Adipose tissue (tissue), 3 donors: ENCODE results near the gene DISP3. TPM values are rescaled to one million over a fixed set of nuclear protein-coding genes. Genes with fewer than 3 reads are reported as not detected.

Source experiments
- H3K27ac ChIP-seq: one replicate; pipeline ENCODE4 v1.5.1; 2013; ENCODE audit warnings: low read depth, low read length
- WGBS, 3 donors: extraction: QIAGEN DNeasy Blood & Tissue Kit; methylation state at CpG; one replicate each; pipeline ENCODE4 v1.1.7; 2013; 5-methylcytosine and 5-hydroxymethylcytosine counted together
- polyA plus RNA-seq, 3 donors: library from polyadenylated mRNA; stranded (reverse); fragments of 200-250 nt; gene quantifications; one replicate each; pipeline ENCODE4 v1.2.3, GENCODE V29; 2013
- donor health status: healthy with polysubstance abuse.
- donor health status: Bipolar disorder and iron deficiency.
- donor health status: healthy.

DISP3 gene
- polyA plus RNA-seq, 3 donors, result 0.01 to 0.12 TPM; not detected in 1

DNA sequence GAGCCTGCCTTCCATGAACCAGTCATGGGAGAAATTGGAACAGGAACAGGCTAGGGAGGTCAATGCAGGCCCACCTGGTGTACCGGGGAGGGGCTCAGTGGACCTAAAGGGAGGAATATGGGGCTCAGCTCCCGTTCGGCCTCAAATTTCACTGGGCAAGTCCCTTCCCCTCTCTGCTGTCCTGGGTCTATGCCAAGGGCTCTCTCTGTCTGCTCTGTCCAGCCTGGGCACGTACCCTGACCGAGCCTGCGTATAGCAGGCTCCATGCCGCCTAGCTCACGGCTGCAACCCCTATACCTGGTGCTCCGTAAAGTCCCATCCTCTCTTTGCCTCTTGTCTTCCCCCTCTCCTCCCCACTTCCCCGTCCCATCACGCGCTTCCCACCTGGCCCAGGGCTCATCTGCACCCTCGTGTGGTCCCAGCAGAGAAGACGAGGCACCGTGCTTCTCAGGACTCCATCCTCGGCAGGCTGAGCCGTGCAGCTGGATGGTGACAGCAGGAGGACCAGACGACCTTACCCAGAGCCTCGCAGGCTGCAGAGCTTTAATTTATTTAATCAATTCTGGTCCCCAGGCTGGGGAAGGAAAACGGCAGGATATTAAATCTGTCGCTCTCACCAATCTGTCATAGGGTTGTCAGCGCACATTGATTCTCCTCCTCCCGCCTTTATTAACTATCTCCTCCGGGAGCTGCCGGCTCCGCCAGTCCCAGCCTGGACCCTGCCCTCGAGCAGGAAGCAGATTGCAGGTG is 25.0 kb upstream of the DISP3 start:
- no peak overlapping the region for H3K27ac ChIP-seq
- WGBS, 3 donors, result 23 to 54% (median 51%) methylated on average over 27 of the region's 27 CpGs

- 52 to 68% (median 52%) methylated on average over 11 of the region's 11 CpGs for WGBS, 3 donors
- H3K27ac ChIP-seq, result no peak overlapping the region
Observed at GRCh38 chr1:11455967-11456570, 22.9 kb upstream of the DISP3 start.

GRCh38 chr1:11456965-11457364 is 22.0 kb upstream of the DISP3 start:
- 67 to 81% (median 79%) methylated on average over 4 of the region's 4 CpGs for WGBS, 3 donors
- H3K27ac ChIP-seq, result no peak overlapping the region

DNA sequence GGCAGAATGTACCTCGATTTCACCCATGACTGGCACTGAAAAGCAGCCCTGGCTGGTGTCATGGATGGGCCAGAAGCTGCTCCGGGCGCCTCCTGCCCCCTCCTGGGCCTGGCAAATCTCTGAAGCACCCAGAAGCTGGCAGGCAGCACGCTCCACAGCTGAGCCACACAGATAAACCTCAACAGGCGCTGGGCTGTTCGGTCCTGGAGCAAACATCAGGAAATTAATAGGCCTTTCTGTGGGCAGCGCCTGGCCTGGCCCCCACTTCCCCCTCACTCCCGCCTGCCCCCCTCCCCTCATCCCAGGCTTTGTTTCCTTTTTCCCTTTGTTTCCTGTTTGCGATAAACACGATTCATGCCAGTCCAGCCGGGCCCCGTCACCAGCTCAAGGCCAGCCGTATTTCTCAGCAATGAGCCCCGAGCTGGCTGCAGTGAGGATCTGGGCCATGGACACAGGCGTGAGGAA is 20.1 kb upstream of the DISP3 start:
- WGBS, 3 donors, result 28 to 33% (median 33%) methylated on average over 15 of the region's 15 CpGs
- H3K27ac ChIP-seq, result no peak overlapping the region

DNA sequence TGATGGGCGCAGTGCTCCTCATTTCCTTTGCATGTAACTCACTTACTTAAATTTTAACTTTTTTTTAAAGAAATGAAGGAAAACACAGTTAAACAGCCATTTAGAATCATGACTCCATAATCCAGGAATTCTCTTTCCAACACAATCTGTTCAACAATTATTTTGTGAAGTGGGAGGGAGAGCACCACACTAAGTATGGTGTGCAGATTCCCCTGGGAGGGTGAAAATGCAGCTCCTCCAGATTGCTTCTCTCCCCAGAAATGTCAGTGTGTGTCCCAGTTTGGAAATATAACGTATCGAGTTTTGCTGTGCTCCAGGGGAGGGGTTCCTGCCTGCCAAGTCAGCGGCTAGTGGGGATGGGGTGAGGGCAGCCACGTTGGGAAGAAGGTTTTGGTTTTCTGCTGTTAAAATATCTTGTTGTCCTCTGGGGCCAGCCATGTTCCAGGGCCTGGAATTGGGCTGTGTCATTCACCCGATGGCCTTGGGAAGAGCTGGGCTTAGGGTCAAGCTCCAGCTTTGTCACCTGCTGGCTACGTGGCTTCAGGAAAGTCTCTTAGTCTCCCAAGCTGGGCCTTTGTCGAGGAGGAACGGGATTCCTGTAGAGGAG is 17.3 kb upstream of the DISP3 start:
- 54 to 67% (median 60%) methylated on average over 9 of the region's 9 CpGs for WGBS, 3 donors

GRCh38 chr1:11462224-11462923 is 16.6 kb upstream of the DISP3 start:
- WGBS, 3 donors, result 50 to 63% (median 60%) methylated on average over 19 of the region's 19 CpGs
- H3K27ac ChIP-seq, result no peak overlapping the region

More for the DNA sequence above, 17.3 kb upstream of the DISP3 start:
- H3K27ac ChIP-seq, result no peak overlapping the region

DNA sequence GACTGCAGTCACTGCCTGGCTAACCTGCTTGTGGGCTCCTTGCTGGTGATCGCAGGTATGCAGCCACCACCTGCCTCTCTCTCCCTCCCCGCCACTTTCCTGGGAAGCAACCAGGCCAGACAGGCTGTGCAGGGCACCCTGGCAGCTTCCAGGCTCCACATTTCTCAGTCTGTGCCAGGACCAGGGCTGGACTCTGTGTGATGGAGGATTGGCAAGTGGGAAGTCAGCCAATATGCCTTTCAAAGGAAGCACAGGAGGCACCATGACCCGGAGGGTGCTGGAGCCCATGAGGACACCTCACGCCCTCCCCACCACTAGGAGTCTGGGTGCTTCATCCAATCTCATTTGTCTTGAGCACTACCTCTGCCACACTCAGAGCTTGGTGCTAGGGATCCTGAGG is 15.8 kb upstream of the DISP3 start:
- 34 to 70% (median 68%) methylated on average over 4 of the region's 4 CpGs for WGBS, 3 donors
- no peak overlapping the region for H3K27ac ChIP-seq

DNA sequence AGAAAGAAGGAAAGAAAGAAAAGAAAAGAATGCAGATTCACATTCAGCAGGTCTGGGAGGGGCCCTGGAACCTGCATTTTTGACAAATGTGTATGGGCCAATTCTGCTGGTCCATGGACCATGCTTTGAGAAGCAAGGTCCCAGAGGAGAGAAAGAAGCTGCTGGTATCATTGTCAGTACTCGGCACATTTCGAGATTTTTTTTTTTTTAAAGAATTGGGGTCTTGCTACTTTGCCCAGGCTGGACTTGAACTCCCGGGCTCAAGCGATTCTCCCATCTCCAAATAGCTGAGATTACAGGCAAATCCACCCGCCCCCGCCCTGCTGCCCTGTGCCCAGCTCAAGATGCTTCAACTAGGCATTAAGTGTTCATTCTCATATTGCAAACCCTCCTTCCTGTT is 13.6 kb upstream of the DISP3 start:
- H3K27ac ChIP-seq, result no peak overlapping the region
- WGBS, 3 donors, result 76 to 88% (median 85%) methylated on average over 6 of the region's 6 CpGs

DNA sequence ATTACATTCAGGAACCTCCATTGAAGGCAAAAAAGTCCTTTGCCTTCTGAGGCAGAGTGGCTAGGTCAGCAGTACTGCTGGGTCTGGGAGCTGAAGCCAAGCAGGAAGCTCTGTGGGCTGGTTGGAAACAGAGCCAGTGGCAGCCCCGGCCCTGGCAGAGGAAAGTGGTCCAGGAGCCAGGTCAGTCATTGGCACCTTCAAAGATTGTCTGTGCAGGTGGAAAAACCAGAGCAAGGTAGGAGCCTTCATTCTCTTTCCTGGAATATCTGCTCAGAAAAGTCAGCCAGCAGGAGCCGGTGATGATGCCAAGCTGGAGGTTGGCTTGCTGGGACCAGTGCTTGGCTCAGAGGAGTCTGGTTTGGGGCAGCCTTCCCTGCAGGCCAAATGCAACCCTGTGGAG is 12.5 kb upstream of the DISP3 start:
- H3K27ac ChIP-seq, result no peak overlapping the region
- WGBS, 3 donors, result 40 to 67% (median 63%) methylated on average over 2 of the region's 2 CpGs

DNA sequence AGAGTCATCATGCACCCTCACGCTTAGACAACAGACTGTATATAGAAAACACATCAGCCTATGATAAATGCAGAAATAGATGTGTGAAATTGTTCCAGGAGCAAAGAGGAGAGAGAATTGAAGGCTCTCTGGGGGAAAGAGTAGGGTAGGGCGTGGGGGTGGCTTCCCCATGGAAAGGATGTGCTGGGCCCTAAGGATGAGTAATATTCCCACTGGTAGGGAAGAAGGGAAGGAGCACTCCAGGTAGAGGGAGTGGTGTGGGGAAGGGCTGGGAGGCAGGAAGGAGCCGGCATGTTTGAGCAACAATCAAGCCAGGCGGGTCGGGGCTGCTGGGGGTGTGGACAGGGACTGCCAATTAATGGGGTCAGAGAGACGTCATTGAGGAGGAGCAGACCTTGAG is 10.1 kb upstream of the DISP3 start:
- WGBS, 3 donors, result 37 to 48% (median 45%) methylated on average over 6 of the region's 6 CpGs
- no peak overlapping the region for H3K27ac ChIP-seq

GRCh38 chr1:11470912-11471311 is 8.0 kb upstream of the DISP3 start:
- WGBS, 3 donors, result 48 to 66% (median 61%) methylated on average over 2 of the region's 2 CpGs
- no peak overlapping the region for H3K27ac ChIP-seq

DNA sequence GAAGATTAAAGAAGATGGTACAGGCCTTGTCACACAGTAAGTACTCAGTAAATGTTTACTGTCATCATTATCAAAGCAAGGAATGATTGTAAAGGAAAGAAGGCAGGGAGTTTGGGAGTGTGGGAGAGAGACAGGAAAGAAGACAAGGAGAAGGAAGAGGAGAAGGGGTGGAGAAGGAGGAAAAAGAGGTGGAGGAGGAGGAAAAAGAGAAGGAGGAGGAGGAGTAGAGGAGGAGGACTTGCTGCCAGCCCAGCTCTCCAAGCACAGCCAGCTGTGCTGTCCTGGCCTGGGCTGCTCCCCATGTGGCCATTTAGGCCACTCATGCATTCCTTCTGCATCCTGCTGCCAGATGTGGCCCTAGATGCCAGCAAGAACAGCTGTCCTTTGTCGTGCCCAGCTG is 7.5 kb upstream of the DISP3 start:
- 19 to 80% (median 48%) methylated on average over 1 of the region's 1 CpG for WGBS, 3 donors
- no peak overlapping the region for H3K27ac ChIP-seq

- 72 to 86% (median 84%) methylated on average over 2 of the region's 2 CpGs for WGBS, 3 donors
- H3K27ac ChIP-seq, result no peak overlapping the region
Observed at GRCh38 chr1:11472284-11472683, 6.7 kb upstream of the DISP3 start.

DNA sequence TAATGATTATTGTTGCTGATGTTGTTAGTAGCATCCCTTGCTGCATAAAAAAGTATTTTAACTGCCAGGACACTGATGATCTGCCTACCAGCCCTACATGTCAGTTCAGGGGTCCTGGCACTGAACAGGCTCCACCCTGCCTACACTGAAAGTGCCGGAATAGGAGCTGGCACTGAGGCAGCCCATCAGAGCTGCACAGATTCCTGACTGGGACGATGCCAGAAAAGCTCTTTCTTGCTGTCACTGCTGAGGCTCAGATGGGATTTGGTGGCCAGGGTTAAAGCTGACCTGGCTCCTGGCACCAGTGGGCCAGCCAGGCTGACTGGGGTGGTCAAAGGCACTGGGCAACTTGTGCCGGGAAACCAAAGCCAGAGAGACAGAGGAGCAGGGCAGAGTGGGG is 6.2 kb upstream of the DISP3 start:
- WGBS, 3 donors, result 59 to 84% (median 70%) methylated on average over 3 of the region's 3 CpGs
- H3K27ac ChIP-seq, result no peak overlapping the region

GRCh38 chr1:11473491-11474034 is 5.4 kb upstream of the DISP3 start:
- 44 to 53% (median 49%) methylated on average over 8 of the region's 8 CpGs for WGBS, 3 donors
- no peak overlapping the region for H3K27ac ChIP-seq

DNA sequence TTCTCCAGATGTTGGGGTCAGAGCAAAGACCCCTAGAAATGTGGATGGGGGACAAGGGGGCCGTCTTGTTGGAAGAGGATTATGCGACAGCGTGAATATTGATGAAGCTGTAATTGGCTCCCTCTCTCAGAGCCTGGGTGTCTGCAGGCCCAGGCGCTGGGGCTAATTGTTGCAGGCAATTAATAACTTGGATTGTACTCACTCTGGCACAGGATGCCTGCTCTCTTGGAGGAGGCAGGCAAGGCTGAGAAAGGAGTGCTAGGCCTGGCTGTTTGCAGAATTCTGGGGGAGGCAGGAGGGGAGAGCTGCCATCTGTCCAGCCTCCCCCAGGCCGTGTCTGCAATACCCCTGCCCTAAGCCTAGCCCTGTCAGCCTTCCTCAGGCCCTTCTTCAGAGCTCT is 4.1 kb upstream of the DISP3 start:
- no peak overlapping the region for H3K27ac ChIP-seq
- WGBS, 3 donors, result 63 to 73% (median 66%) methylated on average over 5 of the region's 5 CpGs

DNA sequence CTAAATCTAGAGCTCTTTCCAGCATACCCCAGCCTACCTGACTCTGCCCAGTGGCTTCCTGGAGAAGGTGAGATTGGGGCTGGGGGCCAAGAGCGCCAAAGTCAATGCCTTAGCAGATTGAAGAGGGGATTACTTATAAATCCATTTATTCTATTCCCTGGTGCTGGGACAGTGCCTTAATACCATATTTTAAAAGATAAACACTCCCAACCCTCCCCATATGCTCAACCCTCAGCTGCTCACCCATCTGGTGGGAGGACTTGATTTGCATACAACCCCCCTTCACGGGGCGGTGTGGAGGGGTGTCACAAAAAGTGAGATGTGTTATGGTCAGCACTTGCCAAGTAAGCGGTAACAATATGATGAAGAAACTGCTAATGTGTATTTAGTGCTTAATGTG is 3.2 kb upstream of the DISP3 start:
- 71 to 86% (median 78%) methylated on average over 4 of the region's 4 CpGs for WGBS, 3 donors
- no peak overlapping the region for H3K27ac ChIP-seq

GRCh38 chr1:11479375-11479979 is 522 bp downstream of the DISP3 start:
- H3K27ac ChIP-seq, result no peak overlapping the region
- 1 to 2% (median 2%) methylated on average over 44 to 52 of the region's 52 CpGs for WGBS, 3 donors
